ENCODE measurements around the gene SLX4IP.

The SLX4IP gene

DNA sequence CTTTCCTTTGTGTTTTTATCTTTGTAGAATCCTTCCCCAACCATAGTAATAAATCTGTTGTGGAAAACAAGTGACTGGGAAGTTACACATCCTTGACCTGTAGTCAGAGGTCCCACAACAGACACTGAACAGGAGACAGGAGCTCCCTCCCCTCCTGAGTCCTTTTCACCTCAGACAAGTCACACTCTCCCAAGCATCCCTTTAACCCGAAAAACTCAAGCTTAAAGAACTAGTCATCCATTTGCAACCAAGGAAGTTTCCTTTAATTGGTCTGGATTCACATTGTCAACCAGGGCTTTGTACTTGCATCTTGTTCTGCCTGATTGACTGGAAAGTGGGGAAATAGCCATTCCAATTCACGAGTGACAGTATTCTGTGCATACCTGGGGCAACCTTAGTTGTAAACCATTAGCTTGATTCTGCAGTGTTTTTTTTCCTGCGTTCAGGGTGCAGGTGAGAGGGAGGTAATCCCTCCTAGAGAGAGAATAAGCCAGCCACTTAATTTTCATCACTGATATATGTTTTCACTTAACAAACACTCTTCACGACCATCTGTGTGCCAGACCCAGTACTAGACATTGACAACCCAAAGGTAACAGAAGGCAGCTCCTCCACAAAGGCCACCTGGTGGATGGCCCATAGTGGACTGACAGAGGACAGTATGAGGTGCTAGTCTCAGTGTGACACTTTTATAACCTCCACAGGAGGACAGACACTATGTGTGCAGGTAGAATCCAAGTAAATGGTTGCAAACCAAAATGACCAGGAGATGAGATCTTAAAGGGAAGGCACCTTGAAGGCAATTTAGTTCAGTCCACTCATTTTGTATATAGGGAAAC, 112.4 kb downstream of the SLX4IP start:
- no peak for DNase-seq (ENCODE audit: low spot score)
- no peak for FAIRE-seq

DNA sequence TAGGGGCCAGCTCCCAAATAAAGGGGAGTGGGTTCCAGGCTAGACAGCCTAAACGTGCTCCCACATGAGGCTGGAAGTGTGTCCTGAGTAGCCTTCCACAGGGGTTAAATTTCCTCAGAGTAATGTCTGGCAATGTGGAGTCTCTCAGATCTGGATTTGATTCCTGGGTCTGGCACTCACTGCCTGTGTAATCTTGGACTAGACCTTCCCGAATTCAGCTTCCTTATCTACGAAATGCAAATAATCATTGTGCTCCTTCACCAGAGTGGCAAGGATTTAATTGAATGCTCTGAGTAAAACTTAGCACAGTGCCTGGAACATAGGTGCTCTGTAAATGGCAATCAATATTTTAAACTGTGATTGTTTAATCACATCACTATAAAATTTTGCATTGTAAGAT, 114.4 kb downstream of the SLX4IP start:
- DNase-seq (ENCODE audit: low spot score) (no peak), FAIRE-seq (no peak)

- no peak for DNase-seq (ENCODE audit: low spot score)
- FAIRE-seq, result no peak
These were observed 115.4 kb downstream of the SLX4IP start for GRCh38 chr20:10550204-10551118.

DNA sequence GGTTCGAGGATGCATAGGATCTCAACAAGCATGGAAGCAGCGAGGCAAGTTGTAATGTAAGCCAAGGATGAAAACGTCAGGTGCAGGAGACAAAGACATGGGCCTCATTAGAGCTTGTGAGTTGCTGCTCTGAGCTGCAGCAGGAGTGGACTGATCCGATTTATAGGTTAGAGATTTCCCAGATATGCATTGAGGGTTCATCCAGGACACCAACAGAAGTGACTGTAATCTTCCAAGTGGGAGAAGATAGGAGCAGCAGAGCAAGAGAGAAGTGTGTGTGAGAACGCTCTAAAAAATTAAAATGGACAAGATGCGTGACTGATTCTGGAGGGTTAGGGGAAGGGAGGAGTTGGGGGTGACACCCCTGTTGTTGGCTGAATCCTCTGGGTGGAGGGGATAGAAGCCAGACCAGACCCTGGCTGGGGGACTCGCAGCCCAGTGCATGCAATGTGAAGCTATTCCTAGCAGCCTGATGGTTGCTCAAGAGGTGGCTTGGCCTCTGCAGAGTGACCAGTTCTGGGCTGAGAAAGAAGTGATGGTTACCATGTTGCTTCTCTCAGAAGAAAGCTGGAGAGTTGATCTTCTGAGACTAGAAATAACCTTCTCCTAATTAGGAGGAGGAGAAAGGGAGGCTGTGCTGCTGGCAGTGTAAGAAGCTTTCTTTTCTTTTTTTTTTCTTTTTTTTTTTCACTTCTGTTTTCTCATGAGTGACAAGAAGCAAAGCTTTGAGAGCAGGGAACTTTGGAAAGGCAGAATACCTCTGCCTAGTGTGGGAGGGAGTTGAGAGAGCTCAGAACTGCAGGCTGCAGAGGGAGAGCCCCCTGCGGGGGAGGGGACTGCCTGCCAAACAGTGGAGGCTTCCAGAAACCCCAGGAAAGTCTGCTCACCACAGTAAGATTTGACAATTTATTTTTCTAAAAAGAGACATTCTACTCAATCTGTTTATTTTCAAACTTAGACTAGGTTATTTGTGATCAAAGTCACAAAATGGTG, 116.9 kb downstream of the SLX4IP start:
- FAIRE-seq (no peak), DNase-seq (ENCODE audit: low spot score) (no peak)

- peak; percentile 45 for DNase-seq (ENCODE audit: low spot score)
- no peak for FAIRE-seq
These were observed 118.3 kb downstream of the SLX4IP start for GRCh38 chr20:10553326-10553984.

DNA sequence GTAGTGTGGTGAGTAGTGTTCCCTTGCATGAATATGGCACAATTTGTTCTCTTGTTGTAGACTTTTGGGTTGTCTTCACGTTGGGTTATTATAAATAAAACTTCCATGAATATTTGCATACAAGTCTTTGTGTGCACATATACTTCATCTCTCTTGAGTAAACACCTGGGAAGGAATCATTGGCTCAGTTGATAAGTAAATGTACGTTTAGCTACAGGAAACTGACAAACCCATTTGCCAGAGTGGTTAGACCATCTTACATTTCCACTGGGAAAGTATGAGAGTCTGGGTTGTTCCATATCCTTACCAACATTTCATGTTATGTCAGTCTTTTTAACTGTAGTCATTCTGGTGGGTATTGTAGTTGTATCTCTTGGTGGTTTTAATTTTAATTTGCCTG, 119.2 kb downstream of the SLX4IP start:
- DNase-seq (ENCODE audit: low spot score), result no peak
- FAIRE-seq, result no peak

DNA sequence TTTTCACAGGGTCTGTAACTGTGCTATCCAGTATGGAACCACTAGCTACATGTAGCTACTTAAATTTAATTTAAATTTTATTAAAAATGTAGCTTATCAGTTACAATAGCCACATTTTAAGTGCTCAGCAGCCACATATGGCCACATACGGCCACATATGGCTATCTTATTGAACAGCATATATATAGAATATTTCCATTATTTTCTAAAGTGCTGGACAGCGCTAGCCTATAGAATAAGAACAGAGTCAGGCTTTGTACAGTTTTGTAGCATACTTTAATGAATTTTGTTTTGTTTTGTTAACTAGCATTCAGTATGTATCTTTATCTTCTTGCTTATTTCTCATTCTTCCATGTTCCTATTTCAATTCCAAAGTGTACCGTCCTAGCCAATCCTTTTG, 120.3 kb downstream of the SLX4IP start:
- FAIRE-seq (no peak), DNase-seq (ENCODE audit: low spot score) (no peak)

- DNase-seq (ENCODE audit: low spot score), result peak; percentile 48
- no peak for FAIRE-seq
These were observed 120.8 kb downstream of the SLX4IP start for GRCh38 chr20:10555865-10556308.

GRCh38 chr20:10556519-10557083, 121.5 kb downstream of the SLX4IP start:
- DNase-seq (ENCODE audit: low spot score) (no peak), FAIRE-seq (no peak)

- FAIRE-seq (no peak), DNase-seq (ENCODE audit: low spot score) (no peak)
These were observed 122.6 kb downstream of the SLX4IP start for GRCh38 chr20:10557685-10558084.

DNA sequence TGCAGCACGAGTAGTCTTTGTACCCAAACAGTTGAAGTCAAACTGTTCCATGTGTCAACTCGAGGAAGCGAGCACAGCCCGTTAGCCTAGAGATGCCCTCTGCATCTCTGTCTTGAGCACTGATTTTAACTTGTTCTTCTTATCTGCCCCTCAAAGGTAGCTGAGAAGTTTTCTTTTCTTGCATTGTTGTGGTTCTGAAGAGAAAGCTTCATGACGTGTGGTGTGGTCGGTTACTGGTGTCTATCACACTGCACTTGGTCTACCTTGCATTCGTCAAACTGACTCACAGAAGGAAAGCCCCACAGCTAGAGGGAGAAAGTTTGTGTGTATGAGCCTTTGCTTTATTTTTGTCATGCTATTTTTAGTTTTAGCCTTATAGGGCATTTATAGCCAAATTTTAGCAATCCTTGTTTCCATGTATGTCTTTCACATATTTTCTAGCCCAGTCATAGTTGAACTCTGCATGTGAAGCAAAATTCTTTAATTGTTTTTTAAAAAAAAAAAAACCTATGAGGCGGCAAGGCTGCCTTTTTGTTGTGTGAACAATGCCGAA, 123.6 kb downstream of the SLX4IP start:
- DNase-seq (ENCODE audit: low spot score), result peak; percentile 48
- FAIRE-seq, result peak; percentile 63

GRCh38 chr20:10559266-10559665, 124.2 kb downstream of the SLX4IP start:
- DNase-seq (ENCODE audit: low spot score) (no peak), FAIRE-seq (no peak)

DNA sequence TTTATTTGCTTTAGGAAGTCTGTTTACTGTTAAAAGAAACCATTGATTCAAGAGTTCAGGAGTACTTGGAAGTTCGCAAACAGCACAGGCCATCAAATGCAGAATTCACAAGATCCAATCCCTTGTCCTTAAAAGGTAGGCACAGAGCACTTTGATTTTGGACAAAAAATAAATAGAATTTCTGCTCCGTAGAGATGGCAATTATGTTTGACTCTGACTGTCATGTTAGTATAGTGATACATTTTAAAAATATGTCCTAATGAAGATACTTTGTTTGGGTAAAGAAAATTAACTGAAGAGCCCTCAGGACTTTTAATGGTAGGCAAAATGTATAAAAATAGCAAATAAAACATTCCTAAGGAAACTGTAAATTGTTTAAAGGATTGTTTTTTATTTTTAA, 125.6 kb downstream of the SLX4IP start:
- FAIRE-seq, result no peak

GRCh38 chr20:10561302-10561701, 126.2 kb downstream of the SLX4IP start:
- no peak for FAIRE-seq
- no peak for DNase-seq (ENCODE audit: low spot score)

More for the DNA sequence above, 125.6 kb downstream of the SLX4IP start:
- DNase-seq (ENCODE audit: low spot score), result no peak

- FAIRE-seq (no peak), DNase-seq (ENCODE audit: low spot score) (no peak)
These were observed 127.8 kb downstream of the SLX4IP start for GRCh38 chr20:10562899-10563298.

DNA sequence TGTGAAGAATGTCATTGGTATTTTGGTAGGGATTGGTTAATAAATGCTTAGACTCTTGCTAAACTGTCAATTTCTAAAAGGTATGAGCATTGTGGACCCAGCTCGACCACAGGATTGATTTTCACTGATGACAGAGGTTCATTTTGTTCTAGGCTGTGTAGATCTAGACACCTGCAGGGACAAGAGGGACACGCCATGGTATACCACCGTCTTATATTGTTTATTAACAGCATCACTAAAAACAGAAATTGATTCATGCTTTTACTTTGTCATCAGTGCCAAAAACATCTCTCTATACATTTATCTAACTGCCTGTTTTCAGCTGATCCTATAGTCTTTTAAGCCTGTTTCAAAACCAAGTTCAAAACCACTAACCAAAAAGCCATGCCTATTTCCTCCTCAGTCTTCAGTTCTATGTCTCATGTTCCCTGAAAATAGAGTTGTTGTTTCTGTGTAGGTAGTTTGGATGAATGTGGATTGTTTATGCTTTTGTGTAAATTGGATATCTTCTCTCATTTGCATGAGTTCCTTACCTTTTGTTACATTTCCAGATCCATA, 128.9 kb downstream of the SLX4IP start:
- DNase-seq (ENCODE audit: low spot score), result no peak
- no peak for FAIRE-seq

GRCh38 chr20:10565191-10565921, 130.3 kb downstream of the SLX4IP start:
- FAIRE-seq (no peak), DNase-seq (ENCODE audit: low spot score) (no peak)

GRCh38 chr20:10565922-10566897, 131.1 kb downstream of the SLX4IP start:
- DNase-seq (ENCODE audit: low spot score), result no peak
- FAIRE-seq, result no peak

Measured in urothelium cell line (cell line).